Stimulated activated CD8-positive, alpha-beta memory T cell treated with anti-CD3 and anti-CD28 coated beads, Interleukin-4, amount 100 ng/mL, for 48 hours (primary cell): ENCODE results near the gene WNT3A.

Experiments used
- DNase-seq: peaks from one replicate; pipeline ENCODE4 v3.0.0-alpha.2; 2020

Gene WNT3A

GRCh38 chr1:228088586-228089498, 82.0 kb downstream of the WNT3A start:
- DNase-seq = no peak

GRCh38 chr1:228089519-228090380, 83.0 kb downstream of the WNT3A start:
- DNase-seq = peak; percentile 23

GRCh38 chr1:228090613-228091081, 83.8 kb downstream of the WNT3A start:
- no peak for DNase-seq

GRCh38 chr1:228091084-228091483, 84.3 kb downstream of the WNT3A start:
- no peak for DNase-seq

GRCh38 chr1:228092342-228093049, 85.7 kb downstream of the WNT3A start:
- no peak for DNase-seq

GRCh38 chr1:228093050-228093906, 86.5 kb downstream of the WNT3A start:
- DNase-seq = no peak

GRCh38 chr1:228094432-228095016, 87.7 kb downstream of the WNT3A start:
- DNase-seq = peak; percentile 12

- no peak for DNase-seq
These were observed 88.4 kb downstream of the WNT3A start for GRCh38 chr1:228095161-228095560.

- DNase-seq = peak; percentile 20
These were observed 89.1 kb downstream of the WNT3A start for GRCh38 chr1:228095938-228096337.

- peak; percentile 20 for DNase-seq
These were observed 89.9 kb downstream of the WNT3A start for GRCh38 chr1:228096416-228097332.

- DNase-seq = peak; percentile 28
These were observed 90.7 kb downstream of the WNT3A start for GRCh38 chr1:228097333-228098081.

- peak; percentile 22 for DNase-seq
These were observed 91.6 kb downstream of the WNT3A start for GRCh38 chr1:228098323-228098931.

- DNase-seq = no peak
These were observed 92.5 kb downstream of the WNT3A start for GRCh38 chr1:228099331-228099732.

- DNase-seq = no peak
These were observed 94.2 kb downstream of the WNT3A start for GRCh38 chr1:228100822-228101613.

GRCh38 chr1:228101614-228101993, 94.8 kb downstream of the WNT3A start:
- DNase-seq = no peak

- DNase-seq = peak; percentile 68
These were observed 95.4 kb downstream of the WNT3A start for GRCh38 chr1:228101994-228102790.
